Amniotic epithelial cell (primary cell): ENCODE measurements around the gene VPS13C.

Source experiments
- DNase-seq: peaks from one replicate; pipeline ENCODE4 v3.0.0-alpha.2; 2010; ENCODE audit warnings: low read depth

The VPS13C gene

GRCh38 chr15:61819386-61819785, 240.9 kb downstream of the VPS13C start:
- no peak for DNase-seq

- no peak for DNase-seq
Measured at GRCh38 chr15:61818801-61819200, 241.4 kb downstream of the VPS13C start.

GRCh38 chr15:61816856-61817255, 243.4 kb downstream of the VPS13C start:
- no peak for DNase-seq

DNA sequence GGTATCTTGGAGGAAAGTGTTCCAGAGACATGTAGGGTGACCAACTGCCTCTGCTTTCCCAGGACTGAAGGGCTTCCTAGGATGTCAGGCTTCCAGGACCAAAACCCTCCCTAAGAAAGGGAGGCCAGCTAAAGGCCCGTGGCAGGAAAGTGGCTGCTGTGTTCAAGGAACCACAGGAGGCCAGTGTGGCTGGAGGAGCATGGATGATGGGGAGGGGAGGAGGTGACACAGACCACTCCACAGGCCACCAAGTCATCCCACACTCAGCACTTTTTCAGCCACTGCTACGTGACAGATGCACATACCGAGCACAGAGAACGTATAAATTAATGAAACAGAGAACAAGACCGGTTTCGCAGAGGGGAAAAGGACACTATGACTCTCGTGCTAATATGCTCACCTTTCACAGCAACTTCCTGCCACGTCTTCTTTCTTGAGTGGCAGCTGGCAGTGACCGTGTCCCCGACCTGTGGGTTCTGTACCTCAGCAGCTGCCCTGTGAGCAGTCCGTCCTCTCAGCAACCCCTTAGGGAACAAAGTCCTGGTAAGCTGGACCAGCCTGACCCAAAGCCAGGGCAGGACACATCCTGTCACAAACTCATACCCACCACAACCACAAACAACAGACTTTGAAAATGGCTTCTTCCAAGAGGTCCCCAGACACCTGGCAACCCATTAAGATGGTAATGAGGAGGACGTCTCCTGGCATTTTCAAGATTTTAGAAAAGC, 244.7 kb downstream of the VPS13C start:
- no peak for DNase-seq

DNA sequence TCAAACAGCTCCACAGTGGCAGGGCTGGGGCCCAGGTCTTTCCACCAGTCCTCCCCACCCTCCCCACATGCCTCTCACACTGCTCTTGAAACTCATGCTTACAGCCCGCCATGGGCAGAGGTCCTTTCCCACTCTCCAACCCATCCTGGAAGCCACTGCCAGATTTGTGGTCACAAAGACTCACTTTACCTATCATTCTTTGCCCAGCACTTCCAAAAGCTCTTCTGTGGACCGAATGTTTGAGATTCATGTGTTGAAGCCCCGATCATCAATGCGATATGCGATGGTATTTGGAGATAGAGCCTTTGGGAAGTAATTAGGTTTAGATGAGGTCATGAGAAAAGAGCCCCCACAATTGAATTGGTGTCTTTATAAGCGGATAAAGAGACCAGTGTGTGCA, 247.8 kb downstream of the VPS13C start:
- DNase-seq = no peak

- no peak for DNase-seq
Measured at GRCh38 chr15:61811952-61812351, 248.3 kb downstream of the VPS13C start.

GRCh38 chr15:61809216-61809615, 251.0 kb downstream of the VPS13C start:
- no peak for DNase-seq

GRCh38 chr15:61807281-61807929, 252.8 kb downstream of the VPS13C start:
- no peak for DNase-seq
